Loucy (cell line): Measurements from ENCODE around the gene MRPL36.

Experiments
- H2AFZ ChIP-seq: fragments of 200-600 bp; sonication (generic); 2 replicates; pipeline ENCODE4 v1.6.0; 2016; ENCODE audit warnings: antibody characterized with exemption, mild to moderate bottlenecking, low read length, moderate library complexity
- H3F3A ChIP-seq: fragments of 200-600 bp; 2 replicates; pipeline ENCODE4 v1.6.0; 2016; ENCODE audit warnings: antibody characterized with exemption, low read depth, mild to moderate bottlenecking
- H3K27me3 ChIP-seq: fragments of 200-600 bp; sonication (generic); 2 replicates; pipeline ENCODE4 v1.6.1; 2014; ENCODE audit warnings: low read length, mild to moderate bottlenecking; ENCODE audit not compliant: insufficient read depth, poor library complexity, severe bottlenecking
- H3K36me3 ChIP-seq: fragments of 200-600 bp; sonication (generic); 2 replicates; pipeline ENCODE4 v1.6.1; 2016; ENCODE audit warnings: low read length; ENCODE audit not compliant: insufficient read depth
- H3K4me1 ChIP-seq: fragments of 200-600 bp; sonication (generic); 2 replicates; pipeline ENCODE4 v1.5.1; 2014; ENCODE audit warnings: low read length, mild to moderate bottlenecking; ENCODE audit not compliant: insufficient read depth, poor library complexity, severe bottlenecking
- H3K4me2 ChIP-seq: fragments of 200-600 bp; sonication (generic); 2 replicates; pipeline ENCODE4 v1.6.0; 2014; ENCODE audit warnings: antibody characterized with exemption, low read length, low read depth, mild to moderate bottlenecking; ENCODE audit not compliant: poor library complexity, severe bottlenecking
- H3K4me3 ChIP-seq: fragments of 200-600 bp; sonication (generic); 2 replicates; pipeline ENCODE4 v1.5.1; 2014; ENCODE audit warnings: low read length, mild to moderate bottlenecking, mixed read lengths; ENCODE audit not compliant: poor library complexity, severe bottlenecking
- H3K79me2 ChIP-seq: fragments of 200-600 bp; sonication (generic); 2 replicates; pipeline ENCODE4 v1.6.1; 2014; ENCODE audit warnings: low read length; ENCODE audit not compliant: insufficient read depth
- H3K9ac ChIP-seq: fragments of 200-600 bp; sonication (generic); 2 replicates; pipeline ENCODE4 v1.6.0; 2014; ENCODE audit warnings: mild to moderate bottlenecking, low read depth, low read length, moderate library complexity; ENCODE audit not compliant: poor library complexity, severe bottlenecking
- H3K9me2 ChIP-seq: fragments of 200-600 bp; sonication (generic); replicated peaks from 2 replicates; pipeline ENCODE4 v1.6.1; 2016; ENCODE audit warnings: low read depth, low read length, mixed read lengths
- H3K9me3 ChIP-seq: fragments of 200-600 bp; sonication (generic); 2 replicates; pipeline ENCODE4 v1.6.1; 2014; ENCODE audit warnings: mild to moderate bottlenecking, antibody characterized with exemption, low read length, low read depth; ENCODE audit not compliant: insufficient read depth
- H4K20me1 ChIP-seq: fragments of 200-600 bp; sonication (generic); 2 replicates; pipeline ENCODE4 v1.6.0; 2014; ENCODE audit warnings: antibody characterized with exemption, low read length, mild to moderate bottlenecking; ENCODE audit not compliant: insufficient read depth, poor library complexity, severe bottlenecking
- CTCF ChIP-seq: fragments of 200-600 bp; sonication (generic); conservative IDR thresholded peaks from 2 replicates; pipeline ENCODE4 v1.5.1; 2014; ENCODE audit warnings: mild to moderate bottlenecking, antibody characterized with exemption, low read length
- EZH2phosphoT487 ChIP-seq: fragments of 200-600 bp; IDR thresholded peaks from 2 replicates; pipeline ENCODE4 v1.6.1; 2018; ENCODE audit warnings: antibody characterized with exemption, mild to moderate bottlenecking, moderate library complexity, borderline replicate concordance

MRPL36 gene

GRCh38 chr5:1815881-1816292 is 16.2 kb upstream of the MRPL36 start:
- Histone ChIP-seq H3K4me3 (no peak overlapping the region), H3K9me3 (no peaks in the 10 kb centered on the region), H3K4me1 (no peaks in the 10 kb centered on the region), H4K20me1 (no peaks in the 10 kb centered on the region), H3K36me3 (peaks cover 84% of the 10 kb centered on the region), H3K27me3 (no peaks in the 10 kb centered on the region), H3K79me2 (peaks cover 5% of the 10 kb centered on the region; the same call in 1 of the 2 replicates), H3F3A (no peaks in the 10 kb centered on the region), H3K9me2 (no peaks in the 10 kb centered on the region), H3K4me2 (no peak overlapping the region), H3K9ac (no peak overlapping the region), H2AFZ (no peak overlapping the region)
- TF ChIP-seq CTCF: no peak
- TF ChIP-seq EZH2phosphoT487: no peak

DNA sequence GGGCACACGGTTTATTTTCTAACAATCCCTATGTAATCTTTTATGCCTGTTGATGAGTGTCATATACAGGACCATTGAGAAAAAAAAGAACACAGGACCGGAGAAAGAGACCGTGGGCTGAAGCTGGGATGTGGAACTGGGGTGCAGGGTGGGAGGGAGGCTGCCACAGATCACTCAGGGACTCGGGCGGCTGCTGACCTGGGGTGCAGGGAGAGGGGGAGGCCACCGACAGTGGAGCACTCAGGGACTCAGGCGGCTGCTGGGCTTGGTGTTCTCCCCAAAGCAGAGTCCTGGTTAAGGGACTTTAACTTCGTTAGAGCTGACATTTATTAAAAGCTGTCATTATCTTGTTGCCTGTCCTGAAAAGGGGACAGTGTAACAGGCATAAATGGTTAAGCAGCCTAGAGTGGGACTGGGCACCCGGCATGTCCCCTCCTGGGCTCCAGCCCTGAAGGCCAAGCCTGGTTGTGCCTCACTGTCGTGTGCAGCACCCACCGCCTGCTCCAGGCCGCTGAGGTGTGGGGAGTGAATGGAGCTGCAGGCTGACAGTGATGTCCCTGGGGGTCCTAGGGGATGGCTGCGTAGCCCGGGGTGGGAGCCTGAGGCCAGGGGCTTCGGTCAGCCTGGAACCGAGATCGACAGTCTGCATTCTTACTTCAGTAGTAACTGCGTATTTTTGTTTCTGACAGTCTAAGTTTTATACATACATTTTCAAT is 15.6 kb upstream of the MRPL36 start:
- peaks cover 11% of the 10 kb centered on the region; the same call in 1 of the 2 replicates for H3K79me2 ChIP-seq
- H3K27me3 ChIP-seq: no peaks in the 10 kb centered on the region
- no peak overlapping the region for H2AFZ ChIP-seq
- no peak overlapping the region for H3K4me3 ChIP-seq
- no peak for TF ChIP-seq CTCF
- no peak for TF ChIP-seq EZH2phosphoT487
- no peak overlapping the region for H3K9ac ChIP-seq
- peaks cover 83% of the 10 kb centered on the region for H3K36me3 ChIP-seq
- no peaks in the 10 kb centered on the region for H4K20me1 ChIP-seq
- H3K9me2 ChIP-seq: no peaks in the 10 kb centered on the region
- H3K9me3 ChIP-seq: no peaks in the 10 kb centered on the region
- H3F3A ChIP-seq: no peaks in the 10 kb centered on the region
- H3K4me1 ChIP-seq: no peaks in the 10 kb centered on the region
- H3K4me2 ChIP-seq: no peak overlapping the region

DNA sequence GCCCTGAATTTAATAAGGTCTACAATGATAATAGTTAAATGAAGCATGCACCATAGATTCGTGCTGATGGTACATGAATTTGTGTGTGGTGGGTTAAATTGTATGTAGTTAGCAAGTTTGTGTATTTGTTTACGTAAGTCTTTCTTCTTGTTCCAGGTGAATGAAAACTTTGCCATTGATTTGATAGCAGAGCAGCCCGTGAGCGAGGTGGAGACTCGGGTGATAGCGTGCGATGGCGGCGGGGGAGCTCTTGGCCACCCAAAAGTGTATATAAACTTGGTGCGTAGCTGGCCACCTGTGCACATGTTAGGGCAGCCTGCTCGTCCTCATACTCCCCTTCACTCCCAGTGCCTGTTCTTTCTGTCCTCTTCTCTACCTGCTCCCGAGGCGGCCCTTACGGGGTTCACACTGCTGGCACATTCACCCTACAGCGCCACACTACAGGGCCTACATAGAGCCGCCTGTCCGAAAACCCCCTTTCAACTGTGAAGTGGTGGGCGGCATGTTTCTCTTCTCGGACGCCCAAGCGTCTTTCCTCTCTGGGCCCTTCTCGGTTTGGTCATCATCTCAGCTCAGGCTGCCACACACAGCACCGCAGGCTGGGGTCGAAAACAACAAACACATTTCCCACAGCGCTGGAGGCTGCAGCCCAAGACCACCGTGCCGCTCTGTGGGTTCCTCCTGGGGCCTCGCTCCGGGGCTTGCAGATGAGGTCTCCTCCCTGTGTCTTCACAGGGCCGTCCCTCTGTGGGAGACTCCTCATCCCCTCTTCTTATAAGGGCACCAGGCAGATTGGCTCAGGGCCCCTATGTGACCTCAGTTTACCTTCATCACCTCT is 14.8 kb upstream of the MRPL36 start:
- H4K20me1 ChIP-seq: no peaks in the 10 kb centered on the region
- no peaks in the 10 kb centered on the region for H3K27me3 ChIP-seq
- H3K79me2 ChIP-seq: peaks cover 17% of the 10 kb centered on the region; the same call in 1 of the 2 replicates
- no peak overlapping the region for H3K4me3 ChIP-seq
- no peak overlapping the region for H2AFZ ChIP-seq
- H3K4me2 ChIP-seq: no peak overlapping the region
- H3K9ac ChIP-seq: no peak overlapping the region
- TF ChIP-seq EZH2phosphoT487: no peak
- no peak for TF ChIP-seq CTCF
- H3K4me1 ChIP-seq: no peaks in the 10 kb centered on the region
- no peaks in the 10 kb centered on the region for H3K9me2 ChIP-seq
- peaks cover 82% of the 10 kb centered on the region for H3K36me3 ChIP-seq
- H3F3A ChIP-seq: no peaks in the 10 kb centered on the region
- no peaks in the 10 kb centered on the region for H3K9me3 ChIP-seq
